Suppressor macrophage treated with lipopolysaccharide for 4 hours (primary cell): ENCODE data around the gene WDR27.

ENCODE experiments used
- DNase-seq: peaks from one replicate; pipeline ENCODE4 v3.0.0-alpha.2; 2020

The WDR27 gene

GRCh38 chr6:169558774-169559441 is 142.9 kb downstream of the WDR27 start:
- DNase-seq, result no peak

- no peak for DNase-seq
These were observed 143.5 kb downstream of the WDR27 start for GRCh38 chr6:169558378-169558773.

- DNase-seq, result no peak
These were observed 143.9 kb downstream of the WDR27 start for GRCh38 chr6:169557887-169558286.

- no peak for DNase-seq
These were observed 144.9 kb downstream of the WDR27 start for GRCh38 chr6:169556758-169557548.

- DNase-seq, result no peak
These were observed 145.7 kb downstream of the WDR27 start for GRCh38 chr6:169555971-169556617.

- no peak for DNase-seq
These were observed 155.8 kb downstream of the WDR27 start for GRCh38 chr6:169545982-169546381.

GRCh38 chr6:169543704-169544103 is 158.1 kb downstream of the WDR27 start:
- no peak for DNase-seq

GRCh38 chr6:169542491-169542890 is 159.3 kb downstream of the WDR27 start:
- no peak for DNase-seq

- no peak for DNase-seq
These were observed 162.5 kb downstream of the WDR27 start for GRCh38 chr6:169539176-169539897.

GRCh38 chr6:169536446-169537170 is 165.2 kb downstream of the WDR27 start:
- DNase-seq, result no peak

- no peak for DNase-seq
These were observed 167.8 kb downstream of the WDR27 start for GRCh38 chr6:169534039-169534421.

GRCh38 chr6:169533301-169534038 is 168.4 kb downstream of the WDR27 start:
- no peak for DNase-seq

GRCh38 chr6:169530752-169531123 is 171.1 kb downstream of the WDR27 start:
- DNase-seq, result no peak

GRCh38 chr6:169529931-169530751 is 171.7 kb downstream of the WDR27 start:
- DNase-seq, result no peak

- DNase-seq, result no peak
These were observed 173.1 kb downstream of the WDR27 start for GRCh38 chr6:169528755-169529154.

- no peak for DNase-seq
These were observed 174.5 kb downstream of the WDR27 start for GRCh38 chr6:169527306-169527705.

GRCh38 chr6:169521825-169522224 is 180.0 kb downstream of the WDR27 start:
- no peak for DNase-seq

GRCh38 chr6:169520104-169520503 is 181.7 kb downstream of the WDR27 start:
- no peak for DNase-seq

GRCh38 chr6:169518451-169518850 is 183.4 kb downstream of the WDR27 start:
- no peak for DNase-seq

GRCh38 chr6:169513478-169514193 is 188.2 kb downstream of the WDR27 start:
- DNase-seq, result no peak
